ENCODE measurements around the gene FBH1. TPM values are rescaled to one million over a fixed set of nuclear protein-coding genes. Genes with fewer than 3 reads are reported as not detected.

Gene FBH1
- total RNA-seq, 1 donor from 2014 or later: 76.6 TPM

DNA sequence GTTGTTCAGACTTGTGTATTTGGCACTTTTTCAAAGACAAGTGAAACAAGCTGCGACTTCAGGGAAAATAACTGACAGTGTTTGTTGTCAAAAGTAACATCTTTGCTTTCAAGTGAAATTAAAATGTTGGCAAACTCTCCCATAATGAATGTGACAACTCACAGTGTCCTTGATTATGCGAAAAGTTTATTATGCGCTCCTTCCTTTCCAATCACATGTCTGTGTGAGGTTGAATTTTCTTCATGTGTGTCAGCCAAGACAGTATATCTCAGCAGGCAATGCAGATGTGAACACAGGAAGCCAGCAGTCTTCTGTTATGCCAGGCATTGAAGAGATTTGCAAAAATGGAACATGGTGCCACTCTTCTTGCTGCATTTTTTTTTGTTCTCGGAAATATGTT, 28.7 kb downstream of the FBH1 start:
- H3K4me3 Mint-ChIP-seq: no peak overlapping the region
- no peaks in the 10 kb centered on the region for H3K27me3 Mint-ChIP-seq (ENCODE audit: low read depth)
- no peaks in the 10 kb centered on the region for H3K9me3 Mint-ChIP-seq
- TF ChIP-seq, protein P1, sequence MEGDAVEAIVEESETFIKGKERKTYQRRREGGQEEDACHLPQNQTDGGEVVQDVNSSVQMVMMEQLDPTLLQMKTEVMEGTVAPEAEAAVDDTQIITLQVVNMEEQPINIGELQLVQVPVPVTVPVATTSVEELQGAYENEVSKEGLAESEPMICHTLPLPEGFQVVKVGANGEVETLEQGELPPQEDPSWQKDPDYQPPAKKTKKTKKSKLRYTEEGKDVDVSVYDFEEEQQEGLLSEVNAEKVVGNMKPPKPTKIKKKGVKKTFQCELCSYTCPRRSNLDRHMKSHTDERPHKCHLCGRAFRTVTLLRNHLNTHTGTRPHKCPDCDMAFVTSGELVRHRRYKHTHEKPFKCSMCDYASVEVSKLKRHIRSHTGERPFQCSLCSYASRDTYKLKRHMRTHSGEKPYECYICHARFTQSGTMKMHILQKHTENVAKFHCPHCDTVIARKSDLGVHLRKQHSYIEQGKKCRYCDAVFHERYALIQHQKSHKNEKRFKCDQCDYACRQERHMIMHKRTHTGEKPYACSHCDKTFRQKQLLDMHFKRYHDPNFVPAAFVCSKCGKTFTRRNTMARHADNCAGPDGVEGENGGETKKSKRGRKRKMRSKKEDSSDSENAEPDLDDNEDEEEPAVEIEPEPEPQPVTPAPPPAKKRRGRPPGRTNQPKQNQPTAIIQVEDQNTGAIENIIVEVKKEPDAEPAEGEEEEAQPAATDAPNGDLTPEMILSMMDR (IDR thresholded peaks at IDR 0.05; ENCODE audit: unreplicated experiment): no peak
- H3K27ac Mint-ChIP-seq: no peak overlapping the region
- no peaks in the 10 kb centered on the region for H3K4me1 Mint-ChIP-seq
- no peak for DNase-seq (ENCODE audit: low spot score in 2 of 2, unreplicated experiment in 2 of 2)
- H3K36me3 Mint-ChIP-seq: peaks cover 57% of the 10 kb centered on the region

DNA sequence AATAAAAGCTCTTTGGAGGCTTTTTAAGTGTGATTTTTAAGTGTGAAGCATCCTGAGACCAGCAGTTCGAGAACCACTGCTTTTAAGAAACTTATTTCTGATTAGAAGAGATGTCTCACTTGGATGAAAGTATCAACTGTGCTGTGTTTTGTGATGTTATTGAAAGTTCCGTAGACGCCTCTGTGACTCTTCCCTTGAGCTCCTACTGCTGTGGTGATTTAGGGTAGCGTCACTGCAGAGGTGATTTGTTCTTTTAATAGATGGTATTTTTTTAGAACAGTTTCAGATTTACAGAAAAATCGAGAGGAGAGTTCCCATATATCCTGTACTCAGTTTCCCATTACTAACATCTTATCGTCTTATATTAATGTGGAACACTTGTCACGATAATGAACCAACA, 29.5 kb downstream of the FBH1 start:
- no peak for DNase-seq (ENCODE audit: low spot score in 2 of 2, unreplicated experiment in 2 of 2)
- peaks cover 56% of the 10 kb centered on the region for H3K36me3 Mint-ChIP-seq
- no peaks in the 10 kb centered on the region for H3K9me3 Mint-ChIP-seq
- TF ChIP-seq, protein P1 (IDR thresholded peaks at IDR 0.05; ENCODE audit: unreplicated experiment): no peak
- H3K4me1 Mint-ChIP-seq: no peaks in the 10 kb centered on the region
- no peak overlapping the region for H3K4me3 Mint-ChIP-seq
- no peaks in the 10 kb centered on the region for H3K27me3 Mint-ChIP-seq (ENCODE audit: low read depth)
- H3K27ac Mint-ChIP-seq: no peak overlapping the region

DNA sequence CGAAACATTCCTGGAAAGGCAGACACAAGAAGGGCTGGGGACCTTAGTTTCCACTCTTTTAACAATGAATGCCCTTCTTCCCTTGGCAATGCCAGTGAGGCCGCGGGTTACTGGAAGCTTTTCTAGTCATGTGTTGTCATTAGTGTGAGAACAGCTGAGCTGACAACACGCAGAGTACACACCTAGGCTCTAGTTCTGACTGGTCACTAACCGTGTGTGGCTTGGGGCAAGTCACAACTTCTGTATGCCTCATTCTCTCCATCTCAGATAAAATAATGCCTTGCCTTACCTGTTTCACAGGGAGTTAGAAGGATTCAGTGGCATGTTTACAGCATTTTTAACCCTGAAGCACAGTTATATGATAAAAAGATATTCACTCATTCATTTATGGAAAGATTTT, 31.7 kb downstream of the FBH1 start:
- H3K4me1 Mint-ChIP-seq: no peaks in the 10 kb centered on the region
- H3K27me3 Mint-ChIP-seq (ENCODE audit: low read depth): no peaks in the 10 kb centered on the region
- peaks cover 52% of the 10 kb centered on the region for H3K36me3 Mint-ChIP-seq
- DNase-seq (ENCODE audit: low spot score in 2 of 2, unreplicated experiment in 2 of 2): no peak
- TF ChIP-seq, protein P1 (IDR thresholded peaks at IDR 0.05; ENCODE audit: unreplicated experiment): no peak
- H3K4me3 Mint-ChIP-seq: no peak overlapping the region
- no peaks in the 10 kb centered on the region for H3K9me3 Mint-ChIP-seq
- no peak overlapping the region for H3K27ac Mint-ChIP-seq

DNA sequence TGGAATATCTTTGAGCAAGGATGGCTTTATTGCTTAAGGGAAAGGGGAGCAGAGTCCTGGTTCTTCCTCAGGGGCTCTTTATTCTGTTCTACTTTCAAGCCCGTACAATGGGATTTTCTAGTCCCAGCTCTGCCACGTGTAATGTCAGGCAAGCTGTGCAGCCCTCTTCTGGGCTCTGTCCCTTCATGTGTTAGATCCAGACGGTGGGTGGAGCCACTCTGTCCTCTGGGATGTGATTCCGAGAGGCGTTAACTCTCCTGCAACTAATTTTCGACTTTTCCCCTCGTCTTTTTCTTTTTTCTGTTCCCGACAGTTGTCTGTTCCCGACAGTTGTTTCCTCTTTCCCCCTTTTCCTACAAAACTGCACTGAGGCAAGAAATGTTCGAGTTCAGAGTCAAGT, 34.8 kb downstream of the FBH1 start:
- Mint-ChIP-seq H3K9me3 (no peaks in the 10 kb centered on the region), H3K4me3 (no peak overlapping the region), H3K27ac (no peak overlapping the region), H3K4me1 (no peaks in the 10 kb centered on the region), H3K27me3 (ENCODE audit: low read depth) (no peaks in the 10 kb centered on the region), H3K36me3 (peaks cover 48% of the 10 kb centered on the region)
- TF ChIP-seq, protein P1 (IDR thresholded peaks at IDR 0.05; ENCODE audit: unreplicated experiment): no peak
- DNase-seq (ENCODE audit: low spot score in 2 of 2, unreplicated experiment in 2 of 2): no peak

DNA sequence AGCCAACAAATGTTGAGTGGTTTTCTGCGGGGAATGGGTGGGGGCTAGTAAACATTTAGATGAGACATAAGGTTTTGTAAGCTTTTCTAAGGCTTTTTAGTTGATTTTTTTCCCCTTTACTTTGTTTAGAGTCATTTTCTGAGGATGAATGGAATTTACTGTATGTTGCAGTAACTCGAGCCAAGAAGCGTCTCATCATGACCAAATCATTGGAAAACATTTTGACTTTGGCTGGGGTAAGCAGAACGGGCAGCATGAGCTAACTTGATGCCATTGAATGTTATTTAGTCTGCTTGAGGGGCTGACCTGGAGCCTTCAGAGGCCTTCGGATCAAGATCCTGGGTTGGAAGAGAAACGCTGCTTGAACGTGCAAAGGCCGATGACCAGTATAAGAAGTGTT, 37.3 kb downstream of the FBH1 start:
- Mint-ChIP-seq H3K4me1 (no peaks in the 10 kb centered on the region), H3K9me3 (no peaks in the 10 kb centered on the region), H3K27ac (no peak overlapping the region), H3K36me3 (peaks cover 47% of the 10 kb centered on the region), H3K4me3 (no peak overlapping the region), H3K27me3 (ENCODE audit: low read depth) (no peaks in the 10 kb centered on the region)
- no peak for DNase-seq (ENCODE audit: low spot score in 2 of 2, unreplicated experiment in 2 of 2)
- TF ChIP-seq, protein P1 (IDR thresholded peaks at IDR 0.05; ENCODE audit: unreplicated experiment): no peak

DNA sequence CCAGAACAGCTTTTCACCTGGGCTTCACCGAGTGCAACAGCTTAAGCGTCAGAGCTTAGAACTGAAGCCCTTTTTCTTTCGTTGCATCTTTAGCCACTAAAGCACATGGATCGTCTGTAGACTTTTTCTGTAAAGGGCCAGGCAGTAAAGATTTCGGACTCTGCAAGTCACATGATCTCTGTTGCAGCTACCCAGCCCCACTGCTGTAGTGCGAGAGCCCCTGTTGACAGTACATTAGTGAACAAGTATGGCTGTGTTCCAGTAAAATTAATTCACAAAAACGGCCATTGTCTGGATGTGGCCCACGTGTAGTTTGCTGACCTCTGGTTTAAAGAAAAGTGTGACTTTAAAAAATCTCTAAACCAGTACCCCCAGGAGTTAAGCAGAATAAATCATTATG, 39.4 kb downstream of the FBH1 start:
- no peaks in the 10 kb centered on the region for H3K9me3 Mint-ChIP-seq
- no peak overlapping the region for H3K27ac Mint-ChIP-seq
- no peaks in the 10 kb centered on the region for H3K27me3 Mint-ChIP-seq (ENCODE audit: low read depth)
- no peak overlapping the region for H3K4me3 Mint-ChIP-seq
- TF ChIP-seq, protein P1 (IDR thresholded peaks at IDR 0.05; ENCODE audit: unreplicated experiment): no peak
- no peak for DNase-seq (ENCODE audit: low spot score in 2 of 2, unreplicated experiment in 2 of 2)
- H3K4me1 Mint-ChIP-seq: no peaks in the 10 kb centered on the region
- H3K36me3 Mint-ChIP-seq: peaks cover 44% of the 10 kb centered on the region

Data from mesothelial cell of epicardium (in vitro differentiated cells).